ENCODE data around the gene BRAF. TPM values are rescaled to one million over a fixed set of nuclear protein-coding genes. Genes with fewer than 3 reads are reported as not detected.

BRAF gene
- total RNA-seq, 1 experiment from 2014 or later, result 29.7 TPM

GRCh38 chr7:140831724-140832123 is 93.0 kb downstream of the BRAF start:
- ChIA-PET RAD21 (ENCODE audit: low non-redundant PET in 1 of 2, low total read pairs in 2 of 2, uncharacterized antibody in 2 of 2, unreplicated experiment in 2 of 2) (no interaction called here), CTCF (interaction anchor here (0.9 kb wide), 1 partner anchor 21 kb away, joined by 4 read pairs; no protein-coding TSS in a partner anchor), POLR2A (no interaction called here)
- no peaks in the 10 kb centered on the region for H4K20me1 ChIP-seq (ENCODE audit: insufficient read depth)
- no peak overlapping the region for H3K4me3 ChIP-seq (replicated peaks in 1 of 2; ENCODE audit: low read depth in 1 of 2, low read length in 2 of 2)
- no peak for DNase-seq (ENCODE audit: low read depth, low spot score)
- H3K27me3 ChIP-seq (ENCODE audit: insufficient read depth, low read length), result no peaks in the 10 kb centered on the region
- no peaks in the 10 kb centered on the region for H3K36me3 ChIP-seq (ENCODE audit: control insufficient read depth in 1 of 2, insufficient read depth in 2 of 2, low read length in 2 of 2)
- no peak overlapping the region for H2AFZ ChIP-seq (ENCODE audit: low read depth, low read length, poor library complexity, severe bottlenecking)
- TF ChIP-seq ZBTB33 (IDR thresholded peaks at IDR 0.05; ENCODE audit: extremely low read depth, insufficient replicate concordance, low read length) (no peak), CTCF (IDR thresholded peaks at IDR 0.05 in 2 of 3, conservative IDR thresholded peaks at IDR 0.05 in 1 of 3; ENCODE audit: borderline replicate concordance in 1 of 3, insufficient read depth in 1 of 3, low read depth in 2 of 3, low read length in 2 of 3) (no peak), SP1 (IDR thresholded peaks at IDR 0.05; ENCODE audit: low read depth) (no peak), TCF7L2 (IDR thresholded peaks at IDR 0.05; ENCODE audit: borderline replicate concordance, extremely low read depth, insufficient read depth, insufficient read length) (no peak)
- no peak overlapping the region for H3K9ac ChIP-seq (ENCODE audit: low read length)
- no peaks in the 10 kb centered on the region for H3K9me2 ChIP-seq (ENCODE audit: insufficient read depth)
- H3K79me2 ChIP-seq (ENCODE audit: insufficient read depth, low read length), result no peaks in the 10 kb centered on the region
- no peaks in the 10 kb centered on the region for H3K4me1 ChIP-seq (ENCODE audit: control insufficient read depth in 1 of 2, insufficient read depth in 2 of 2, low read length in 2 of 2)
- no peak overlapping the region for H3K4me2 ChIP-seq (ENCODE audit: low read length)
- no TSS peak for BruUV-seq (replicated peaks)
- no peak for ATAC-seq
- no peak overlapping the region for H3K27ac ChIP-seq (ENCODE audit: low read depth, low read length)
- intact Hi-C loops (cut with micrococcal nuclease), result no loop called here
- no peaks in the 10 kb centered on the region for H3K9me3 ChIP-seq (ENCODE audit: control insufficient read depth in 1 of 2, insufficient read depth in 1 of 2, low read depth in 1 of 2, low read length in 2 of 2)

All from HCT116 (cell line).